Fibroblast of peridontal ligament (primary cell): Measurements from ENCODE around the gene ANGPTL2.

Source experiments
- DNase-seq: peaks from one replicate; pipeline ENCODE4 v3.0.0-alpha.2; 2010; ENCODE audit errors: extremely low read depth

Gene ANGPTL2

GRCh38 chr9:127096208-127096607, 26.2 kb downstream of the ANGPTL2 start:
- DNase-seq: no peak

- no peak for DNase-seq
Measured at GRCh38 chr9:127095411-127095810, 27.0 kb downstream of the ANGPTL2 start.

- DNase-seq: no peak
Measured at GRCh38 chr9:127093319-127094020, 29.0 kb downstream of the ANGPTL2 start.

DNA sequence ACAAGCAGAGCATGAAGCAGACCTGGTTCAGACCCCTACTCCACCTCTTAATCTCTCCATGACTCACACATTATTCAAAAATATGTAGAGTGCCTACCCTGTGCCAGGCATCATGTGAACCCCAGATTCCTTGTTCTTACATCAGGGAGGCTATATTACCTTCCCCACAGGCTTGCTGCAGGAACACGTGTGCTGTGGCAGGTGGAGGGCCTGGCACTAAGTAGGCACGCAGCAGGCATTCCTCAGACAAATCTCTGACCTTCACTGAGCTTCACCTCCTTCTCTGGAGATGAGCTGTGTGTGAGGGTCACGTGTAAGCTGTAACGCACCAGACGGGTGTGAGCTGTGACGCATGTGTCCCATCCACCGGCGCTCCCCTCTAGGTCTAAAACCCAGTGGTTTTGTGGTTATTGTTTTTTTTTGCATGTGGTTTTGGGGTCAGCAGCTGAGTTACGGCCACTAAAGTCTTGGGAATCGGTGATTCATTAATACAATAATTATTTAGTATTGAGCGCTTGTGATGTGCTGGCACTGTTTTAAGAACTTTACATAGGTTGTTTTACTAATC, 30.3 kb downstream of the ANGPTL2 start:
- DNase-seq: no peak

GRCh38 chr9:127091526-127091925, 30.9 kb downstream of the ANGPTL2 start:
- DNase-seq: no peak

GRCh38 chr9:127090341-127090985, 32.0 kb downstream of the ANGPTL2 start:
- no peak for DNase-seq

DNA sequence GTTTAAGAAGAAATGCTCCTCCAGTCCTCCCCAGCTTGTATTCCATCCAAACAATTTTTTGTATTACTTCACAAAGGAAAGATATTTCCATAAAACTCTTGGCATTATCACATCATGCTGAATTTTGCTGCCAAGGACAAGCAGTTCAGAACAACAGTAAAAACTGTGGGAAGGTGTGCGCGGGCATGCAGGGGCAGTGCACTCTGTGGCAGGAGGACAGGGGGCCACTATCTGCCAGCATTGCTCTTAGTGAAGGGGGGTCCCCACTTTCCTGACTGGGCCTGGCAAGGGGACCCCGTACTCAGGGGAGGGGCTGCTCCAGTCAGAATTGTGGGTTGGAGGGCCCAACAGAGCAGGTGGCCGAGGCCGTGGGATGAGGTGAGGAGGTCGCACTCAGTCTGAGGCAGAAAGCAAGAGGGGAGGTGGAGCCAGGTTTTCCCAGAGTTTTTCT, 32.8 kb downstream of the ANGPTL2 start:
- no peak for DNase-seq

- no peak for DNase-seq
Measured at GRCh38 chr9:127088724-127089615, 33.5 kb downstream of the ANGPTL2 start.

GRCh38 chr9:127087836-127088235, 34.6 kb downstream of the ANGPTL2 start:
- no peak for DNase-seq

DNA sequence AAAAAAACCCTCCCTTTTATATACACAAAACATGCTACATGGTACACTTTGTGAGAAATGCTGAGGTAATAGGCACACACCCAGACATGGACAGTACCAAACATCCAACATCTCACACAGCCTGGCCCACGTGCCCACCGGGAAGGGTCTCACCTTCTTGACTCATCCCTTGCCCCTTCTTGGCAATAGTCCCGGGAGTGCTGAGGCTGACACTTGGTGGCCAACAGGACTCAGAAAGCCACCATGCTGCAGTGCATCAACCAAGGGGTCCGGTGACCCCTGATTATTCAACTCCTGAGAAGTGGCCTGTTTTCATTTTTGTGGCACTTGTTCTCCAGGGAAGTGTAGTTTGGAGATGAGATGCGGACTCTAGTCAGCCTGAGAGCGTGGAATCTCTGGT, 35.0 kb downstream of the ANGPTL2 start:
- no peak for DNase-seq

- no peak for DNase-seq
Measured at GRCh38 chr9:127086771-127087170, 35.7 kb downstream of the ANGPTL2 start.

DNA sequence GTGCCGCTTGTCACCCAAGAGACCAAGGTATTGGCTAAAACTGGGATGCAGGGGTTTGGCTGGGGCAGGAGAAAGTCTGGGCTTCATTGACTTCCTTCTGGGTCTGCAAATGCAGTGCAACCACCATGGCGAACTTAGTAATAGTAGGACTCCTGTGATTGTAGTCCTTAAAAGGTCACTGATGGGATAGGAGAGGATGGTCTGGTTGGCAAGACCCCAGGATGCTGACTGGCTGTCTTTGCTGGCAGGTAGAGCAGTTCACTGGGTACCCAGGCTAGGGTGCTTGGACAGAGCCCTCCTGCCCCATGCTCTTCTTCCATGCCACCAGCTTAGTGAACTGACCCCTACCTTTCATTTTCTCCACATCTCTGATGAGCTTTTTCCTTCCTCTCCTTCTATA, 37.2 kb downstream of the ANGPTL2 start:
- no peak for DNase-seq

DNA sequence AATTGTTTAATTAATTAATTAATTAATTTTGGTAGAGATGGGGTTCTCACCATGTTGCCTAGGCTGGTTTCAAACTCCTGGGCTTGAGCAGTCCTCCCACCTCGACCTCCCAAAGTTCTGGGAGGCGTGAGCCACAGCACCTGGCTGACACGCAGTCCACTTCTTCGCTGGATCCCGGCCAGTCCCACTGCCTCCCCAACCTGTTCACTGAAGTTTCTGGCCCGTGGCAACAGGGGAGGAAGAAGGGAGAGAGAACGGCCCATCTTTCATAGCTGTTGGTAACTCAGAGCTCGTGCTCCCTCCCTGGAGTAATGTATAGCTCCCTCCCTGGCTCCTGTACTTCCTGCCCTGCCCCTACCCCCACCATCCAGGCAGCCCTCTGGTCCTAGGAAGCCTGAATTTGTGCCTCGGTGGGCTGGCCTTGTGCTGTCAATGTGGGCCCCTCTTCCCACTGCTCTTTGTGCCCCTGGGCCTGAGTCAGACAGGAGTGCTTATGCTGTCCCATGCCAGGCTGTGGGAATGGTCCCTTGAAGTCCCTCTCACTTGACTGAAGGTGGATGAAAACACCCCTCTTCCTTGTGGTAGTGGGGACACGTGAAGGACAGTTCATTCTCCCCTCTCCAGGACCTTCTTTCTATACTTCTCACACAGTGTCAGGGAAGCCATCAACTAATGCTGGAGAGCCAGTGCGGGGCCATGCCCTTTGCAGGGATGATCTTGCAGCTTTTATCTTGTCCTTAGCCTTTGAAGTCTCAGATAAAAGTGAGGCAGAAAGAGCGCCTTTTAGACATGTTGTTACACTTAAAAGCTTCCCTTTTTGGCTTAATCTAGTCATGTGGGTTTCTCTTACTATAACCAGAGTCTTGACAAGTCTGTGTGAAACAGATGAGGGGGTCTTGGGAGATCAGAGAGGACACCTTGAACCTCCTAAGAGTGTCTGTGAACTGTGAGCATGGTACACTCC, 38.1 kb downstream of the ANGPTL2 start:
- DNase-seq: no peak

- DNase-seq: no peak
Measured at GRCh38 chr9:127083138-127083980, 39.1 kb downstream of the ANGPTL2 start.

DNA sequence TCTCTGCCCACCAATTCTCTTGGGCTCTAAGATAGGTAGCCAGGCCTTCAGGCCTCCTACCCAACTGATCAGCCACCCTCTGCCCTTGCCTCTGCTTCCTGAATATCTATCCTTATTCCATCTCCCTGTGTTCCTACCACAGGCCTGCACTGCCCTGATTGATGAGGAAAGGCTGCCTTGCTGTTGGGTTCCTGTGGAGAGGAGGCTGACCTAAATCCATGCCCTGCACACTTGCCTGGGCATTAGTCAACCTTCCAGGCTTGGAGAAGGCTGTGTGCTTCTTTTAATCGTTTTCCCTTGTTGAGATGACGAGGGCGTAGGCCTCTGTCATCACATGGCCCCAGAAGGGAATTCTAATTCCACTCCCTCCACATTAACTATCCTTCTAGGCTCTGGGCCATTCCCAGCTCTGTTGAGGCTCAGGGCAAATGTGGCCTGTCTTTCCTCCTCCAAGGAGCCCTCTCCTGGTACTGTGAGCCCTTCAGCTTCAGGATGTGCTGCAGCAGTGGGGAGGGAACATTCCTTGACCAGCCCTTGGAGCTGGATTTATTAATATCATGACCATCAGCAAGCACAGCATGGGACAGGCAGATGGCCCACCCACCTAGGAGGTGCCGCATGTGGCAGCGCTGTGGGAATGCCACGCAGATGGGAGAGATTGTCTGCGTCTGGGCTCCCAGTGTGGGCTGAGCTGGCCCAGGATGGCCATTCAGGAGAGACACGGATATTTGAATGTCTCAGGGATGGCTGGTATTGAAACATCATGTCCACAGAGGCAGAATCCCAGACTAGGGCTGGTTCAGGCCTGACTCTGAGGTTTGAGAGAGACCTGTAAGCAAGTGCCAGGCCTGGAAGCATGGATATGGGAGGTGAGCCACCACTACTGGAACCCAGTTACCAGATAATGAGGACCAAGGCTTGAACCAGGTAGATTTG, 40.9 kb downstream of the ANGPTL2 start:
- DNase-seq: no peak

DNA sequence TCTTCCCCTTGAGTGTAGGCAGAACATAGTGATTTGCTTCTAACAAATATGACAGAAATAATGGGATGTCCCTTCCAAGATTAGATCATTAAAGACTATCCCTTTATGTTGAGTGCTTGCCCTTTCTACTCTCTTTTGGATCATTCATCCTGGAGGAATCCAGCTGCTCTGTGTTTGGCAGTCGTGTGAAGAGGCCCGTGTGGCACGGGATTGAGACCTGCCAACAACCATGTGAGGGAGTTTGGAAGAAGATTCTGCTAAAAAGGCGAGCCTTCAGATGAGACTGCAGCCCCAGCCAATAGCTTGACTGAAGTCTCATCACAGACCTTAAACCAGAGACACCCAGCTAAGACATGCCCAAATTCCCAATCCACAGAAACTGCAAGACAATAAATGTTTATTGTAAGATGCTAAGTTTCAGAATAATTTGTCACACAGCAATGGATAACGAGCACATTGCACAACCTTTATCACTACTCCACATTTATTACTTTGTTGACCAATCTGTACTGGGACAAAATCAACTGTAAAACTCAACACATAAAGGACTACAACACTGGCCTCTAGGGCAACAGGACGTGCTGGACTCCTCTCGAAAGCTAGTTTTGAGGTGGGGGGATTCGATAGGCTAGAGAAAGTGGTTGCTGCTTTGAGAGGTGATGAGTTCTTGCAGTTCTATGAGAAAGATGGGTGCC, 42.8 kb downstream of the ANGPTL2 start:
- DNase-seq: no peak

DNA sequence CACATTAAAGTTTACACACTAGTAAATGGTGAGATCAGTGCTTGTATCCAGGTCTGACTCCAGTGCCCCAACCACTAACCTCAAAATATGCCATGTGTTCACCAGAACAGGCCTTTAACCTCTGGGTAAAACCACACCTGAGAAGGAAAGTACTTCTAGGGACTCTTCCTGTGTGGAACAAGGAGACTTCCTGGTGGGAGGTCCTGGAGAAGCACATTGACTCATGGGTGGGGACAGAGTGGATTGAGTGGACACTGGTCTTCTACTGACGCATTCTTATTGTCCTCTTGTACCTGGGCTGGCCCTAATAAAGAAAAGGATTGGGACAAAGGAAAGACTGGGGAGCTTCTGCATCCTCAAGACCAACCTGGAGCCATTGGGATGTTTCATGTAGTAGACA, 43.4 kb downstream of the ANGPTL2 start:
- no peak for DNase-seq

- DNase-seq: no peak
Measured at GRCh38 chr9:127078336-127078735, 44.1 kb downstream of the ANGPTL2 start.

- no peak for DNase-seq
Measured at GRCh38 chr9:127077644-127077946, 44.8 kb downstream of the ANGPTL2 start.
